Femur (tissue), 1 donor: ENCODE data around the gene SMARCA2.

ENCODE experiments used
- DNase-seq: peaks from one replicate; pipeline ENCODE4 v3.0.0-alpha.2; 2017

The SMARCA2 gene

GRCh38 chr9:2016408-2017330, 1.5 kb downstream of the SMARCA2 start:
- DNase-seq = peak; percentile 90

- peak; percentile 90 for DNase-seq
Measured at GRCh38 chr9:2017331-2018161, 2.4 kb downstream of the SMARCA2 start.

GRCh38 chr9:2018162-2018643, 3.1 kb downstream of the SMARCA2 start:
- DNase-seq = no peak

- DNase-seq = no peak
Measured at GRCh38 chr9:2018764-2019558, 3.8 kb downstream of the SMARCA2 start.

GRCh38 chr9:2019723-2020122, 4.6 kb downstream of the SMARCA2 start:
- no peak for DNase-seq

- no peak for DNase-seq
Measured at GRCh38 chr9:2021731-2022130, 6.6 kb downstream of the SMARCA2 start.

- DNase-seq = no peak
Measured at GRCh38 chr9:2022560-2022959, 7.4 kb downstream of the SMARCA2 start.

GRCh38 chr9:2023042-2023441, 7.9 kb downstream of the SMARCA2 start:
- DNase-seq = no peak

- no peak for DNase-seq
Measured at GRCh38 chr9:2023532-2023931, 8.4 kb downstream of the SMARCA2 start.

- no peak for DNase-seq
Measured at GRCh38 chr9:2024888-2025782, 10.0 kb downstream of the SMARCA2 start.

- DNase-seq = no peak
Measured at GRCh38 chr9:2026220-2026997, 11.3 kb downstream of the SMARCA2 start.

- no peak for DNase-seq
Measured at GRCh38 chr9:2027543-2028160, 12.5 kb downstream of the SMARCA2 start.

- no peak for DNase-seq
Measured at GRCh38 chr9:2028888-2029287, 13.7 kb downstream of the SMARCA2 start.

- DNase-seq = no peak
Measured at GRCh38 chr9:2029666-2030170, 14.6 kb downstream of the SMARCA2 start.

- DNase-seq = no peak
Measured at GRCh38 chr9:2032234-2032633, 17.1 kb downstream of the SMARCA2 start.

- DNase-seq = no peak
Measured at GRCh38 chr9:2036844-2037243, 21.7 kb downstream of the SMARCA2 start.

GRCh38 chr9:2039294-2040180, 24.4 kb downstream of the SMARCA2 start:
- DNase-seq = peak; percentile 34

- no peak for DNase-seq
Measured at GRCh38 chr9:2040828-2041227, 25.7 kb downstream of the SMARCA2 start.

GRCh38 chr9:2041736-2042135, 26.6 kb downstream of the SMARCA2 start:
- DNase-seq = no peak
